Esophagus squamous epithelium (tissue), 5 donors: ENCODE measurements around the gene FAM89A. TPM values are rescaled to one million over a fixed set of nuclear protein-coding genes. Genes with fewer than 3 reads are reported as not detected.
"Not testable (repeated sequence)": the region's sequence is repeated elsewhere in the genome, so short reads cannot be mapped to it uniquely, and the experiment has no call there.

Experiments
- DNase-seq: peaks from one replicate; lab custom pipeline; 2025; lab: John Stamatoyannopoulos, UW
- H3K27ac ChIP-seq, 4 donors: fragments of 200-600 bp; sonication (generic); one replicate each; pipeline ENCODE4 v1.5.1; 2016 to 2019; ENCODE audit warnings: mild to moderate bottlenecking in 1 of 4
- H3K27me3 ChIP-seq, 4 donors: fragments of 200-600 bp; sonication (generic); 1 replicate in 3 of 4; 2 replicates in 1 of 4; pipeline versions ENCODE4 v1.5.1 to v1.6.0; 2017 to 2021; ENCODE audit warnings: antibody characterized with exemption in 1 of 4
- H3K36me3 ChIP-seq, 3 donors: fragments of 200-600 bp; sonication (generic); one replicate each; pipeline ENCODE4 v1.5.1; 2016 to 2019
- H3K4me1 ChIP-seq, 3 donors: fragments of 200-600 bp; sonication (generic); one replicate each; pipeline ENCODE4 v1.5.1; 2017 to 2019
- H3K4me3 ChIP-seq, 4 donors: fragments of 200-600 bp; sonication (generic); 1 replicate in 3 of 4; 2 replicates in 1 of 4; pipeline ENCODE4 v1.5.1; 2016 to 2019; ENCODE audit warnings: mild to moderate bottlenecking in 2 of 4, moderate library complexity in 1 of 4
- H3K9me3 ChIP-seq, 3 donors: fragments of 200-600 bp; sonication (generic); one replicate each; pipeline ENCODE4 v1.5.1; 2016 to 2019
- POLR2A ChIP-seq, 4 donors: fragments of 450-650 bp; IDR thresholded peaks; one replicate each; pipeline ENCODE4 v1.6.1; 2017; ENCODE audit warnings: antibody characterized with exemption in 4 of 4, mild to moderate bottlenecking in 4 of 4, moderate library complexity in 3 of 4
- WGBS, 2 donors: methylation state at CpG; one replicate each; pipeline ENCODE4 v1.1.5; 2018; 5-methylcytosine and 5-hydroxymethylcytosine counted together
- intact Hi-C: fragments of 100-400 bp; cut with DNase I; formaldehyde crosslinking; loops from one replicate; pipeline ENCODE4 v1.15.0; 2022
- total RNA-seq, 4 donors: library from RNA; depleted of rRNA; stranded (reverse); fragments of >200 nt; gene quantifications; one replicate each; pipeline ENCODE4 v1.1.0, GENCODE V29; 2016
- TF ChIP-seq, protein P1 (sequence below), 6 experiments: fragments of 450-650 bp in 4 of 6; fragments of 200-600 bp in 2 of 6; sonication (generic) in 2 of 6; IDR thresholded peaks; one replicate each; pipeline ENCODE4 v1.5.1; 2016 to 2019; ENCODE audit warnings: antibody characterized with exemption in 6 of 6, mild to moderate bottlenecking in 4 of 6, moderate library complexity in 4 of 6
- donor health status: DM: yes; HTN: yes; CAD: no.

FAM89A gene
- total RNA-seq, 4 donors from 2014 or later = 5.0 to 24.8 (median 17.1) TPM

DNA sequence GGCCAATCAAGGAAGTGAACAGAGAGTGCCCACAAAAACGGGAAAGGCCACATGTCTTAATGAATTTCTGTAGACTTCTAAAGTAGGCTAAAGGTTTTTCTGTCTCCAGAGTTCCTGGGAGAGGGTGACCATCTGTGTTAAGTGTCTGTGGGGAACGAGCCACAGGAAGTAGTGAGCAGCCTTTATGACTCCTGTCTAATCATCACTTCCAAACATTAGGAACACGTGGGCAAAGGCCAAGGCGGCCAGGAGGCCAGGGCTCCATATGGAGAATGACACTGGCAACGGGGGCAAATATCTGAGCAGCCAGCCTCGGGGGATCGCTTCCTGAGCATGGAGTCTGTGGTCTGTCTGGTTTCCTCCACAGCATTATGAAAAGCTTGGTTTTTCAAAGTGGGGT, 7.1 kb downstream of the FAM89A start:
- Histone ChIP-seq H3K4me3 (no peak overlapping the region), H3K9me3 (no peaks in the 10 kb centered on the region), H3K4me1 (peaks cover 0 to 11% (median 7%) of the 10 kb centered on the region in 3 donors), H3K27ac (no peak overlapping the region), H3K36me3 (no peaks in the 10 kb centered on the region), H3K27me3 (peaks cover 0 to 7% (median 0%) of the 10 kb centered on the region in 4 donors)
- TF ChIP-seq POLR2A (IDR thresholded peaks at IDR 0.05) = no peak
- TF ChIP-seq, protein P1, sequence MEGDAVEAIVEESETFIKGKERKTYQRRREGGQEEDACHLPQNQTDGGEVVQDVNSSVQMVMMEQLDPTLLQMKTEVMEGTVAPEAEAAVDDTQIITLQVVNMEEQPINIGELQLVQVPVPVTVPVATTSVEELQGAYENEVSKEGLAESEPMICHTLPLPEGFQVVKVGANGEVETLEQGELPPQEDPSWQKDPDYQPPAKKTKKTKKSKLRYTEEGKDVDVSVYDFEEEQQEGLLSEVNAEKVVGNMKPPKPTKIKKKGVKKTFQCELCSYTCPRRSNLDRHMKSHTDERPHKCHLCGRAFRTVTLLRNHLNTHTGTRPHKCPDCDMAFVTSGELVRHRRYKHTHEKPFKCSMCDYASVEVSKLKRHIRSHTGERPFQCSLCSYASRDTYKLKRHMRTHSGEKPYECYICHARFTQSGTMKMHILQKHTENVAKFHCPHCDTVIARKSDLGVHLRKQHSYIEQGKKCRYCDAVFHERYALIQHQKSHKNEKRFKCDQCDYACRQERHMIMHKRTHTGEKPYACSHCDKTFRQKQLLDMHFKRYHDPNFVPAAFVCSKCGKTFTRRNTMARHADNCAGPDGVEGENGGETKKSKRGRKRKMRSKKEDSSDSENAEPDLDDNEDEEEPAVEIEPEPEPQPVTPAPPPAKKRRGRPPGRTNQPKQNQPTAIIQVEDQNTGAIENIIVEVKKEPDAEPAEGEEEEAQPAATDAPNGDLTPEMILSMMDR (IDR thresholded peaks at IDR 0.05) = no peak
- DNase-seq = no peak
- WGBS, 2 donors = 56 to 64% methylated on average over 6 to 7 of the region's 7 CpGs
- intact Hi-C loops = no loop called here

DNA sequence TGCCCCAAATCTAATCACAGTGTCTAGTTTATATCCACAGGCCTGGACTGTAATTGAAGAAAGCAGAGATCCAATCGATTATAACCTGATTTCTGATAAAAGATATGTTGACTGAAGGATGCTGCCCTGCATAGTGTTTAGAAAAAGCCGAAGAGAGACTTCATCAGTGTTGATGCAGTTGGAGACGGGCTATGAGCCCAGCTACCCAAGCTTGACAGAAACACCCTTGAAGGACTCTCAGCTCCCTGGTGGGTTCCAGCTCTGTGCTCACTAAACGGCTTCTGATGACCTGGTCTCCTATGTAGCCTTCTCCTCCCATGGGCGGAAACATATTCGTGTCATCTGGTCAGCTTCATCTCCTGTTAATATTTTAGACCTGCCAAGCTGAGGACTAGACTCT, 10.2 kb downstream of the FAM89A start:
- H3K27ac ChIP-seq = no peak overlapping the region
- no peaks in the 10 kb centered on the region for H3K9me3 ChIP-seq
- peaks cover 0 to 28% (median 17%) of the 10 kb centered on the region in 3 donors for H3K4me1 ChIP-seq
- no peaks in the 10 kb centered on the region for H3K36me3 ChIP-seq
- H3K27me3 ChIP-seq = no peaks in the 10 kb centered on the region
- 91 to 95% methylated on average over 6 of the region's 6 CpGs for WGBS, 2 donors
- H3K4me3 ChIP-seq = no peak overlapping the region
- DNase-seq = no peak
- intact Hi-C loops = no loop called here
- TF ChIP-seq, protein P1 (IDR thresholded peaks at IDR 0.05) = no peak
- no peak for TF ChIP-seq POLR2A (IDR thresholded peaks at IDR 0.05)

DNA sequence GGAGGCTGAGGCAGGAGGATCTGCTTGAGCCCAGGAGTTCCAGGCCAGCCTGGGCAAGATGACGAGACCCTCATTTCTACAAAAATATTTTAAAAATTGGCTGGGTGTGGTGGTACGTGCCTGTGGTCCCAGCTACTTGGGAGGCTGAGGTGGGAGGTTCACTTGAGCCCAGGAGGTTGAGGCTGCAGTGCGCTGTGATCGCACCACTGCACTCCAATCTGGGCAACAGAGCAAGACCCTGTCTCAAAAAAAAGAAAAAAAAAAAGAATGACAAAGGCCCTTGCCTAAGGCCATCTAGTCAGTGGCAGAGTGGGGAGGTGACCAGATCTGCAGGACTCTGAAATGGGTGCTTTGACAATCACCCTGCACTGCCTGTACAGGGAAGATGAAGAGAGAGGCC, 10.8 kb downstream of the FAM89A start:
- DNase-seq, H3K9me3 ChIP-seq, intact Hi-C loops, H3K27me3 ChIP-seq, H3K36me3 ChIP-seq, H3K27ac ChIP-seq, H3K4me3 ChIP-seq: not testable (repeated sequence)
- 90 to 94% methylated on average over 4 of the region's 4 CpGs for WGBS, 2 donors
- H3K4me1 ChIP-seq = peaks cover 0 to 28% (median 17%) of the 10 kb centered on the region in 3 donors

DNA sequence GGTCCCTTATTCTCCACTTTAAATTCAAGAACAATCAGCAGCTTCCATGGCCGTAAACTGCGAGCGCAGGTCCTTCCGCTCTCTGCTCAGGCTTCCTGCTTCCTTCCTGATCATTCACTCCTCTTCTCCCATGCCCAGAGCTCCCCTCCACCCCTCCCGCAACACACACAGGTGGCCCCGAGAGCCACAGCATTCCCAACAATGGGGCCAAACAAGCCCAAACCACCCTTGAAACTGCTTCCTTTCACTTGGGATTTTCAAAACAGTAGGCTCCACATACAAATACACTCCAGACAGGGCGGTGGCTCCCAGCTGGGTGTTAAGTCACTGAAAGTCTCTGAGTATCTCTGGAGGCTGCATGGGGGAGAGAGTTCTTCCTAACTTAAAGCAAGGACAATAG, 11.4 kb downstream of the FAM89A start:
- peak overlapping the region in 2 of 4 donors; percentile 7 to 21 for H3K27ac ChIP-seq
- H3K27me3 ChIP-seq = no peaks in the 10 kb centered on the region
- 58 to 81% methylated on average over 5 to 6 of the region's 7 CpGs for WGBS, 2 donors
- no peak for DNase-seq
- TF ChIP-seq, protein P1 (IDR thresholded peaks at IDR 0.05) = no peak
- no peak for TF ChIP-seq POLR2A (IDR thresholded peaks at IDR 0.05)
- H3K36me3 ChIP-seq = no peaks in the 10 kb centered on the region
- H3K4me1 ChIP-seq = peaks cover 0 to 28% (median 17%) of the 10 kb centered on the region in 3 donors
- H3K9me3 ChIP-seq = no peaks in the 10 kb centered on the region
- H3K4me3 ChIP-seq = peak overlapping the region in 1 of 4 donors; percentile 26
- intact Hi-C loops = no loop called here

DNA sequence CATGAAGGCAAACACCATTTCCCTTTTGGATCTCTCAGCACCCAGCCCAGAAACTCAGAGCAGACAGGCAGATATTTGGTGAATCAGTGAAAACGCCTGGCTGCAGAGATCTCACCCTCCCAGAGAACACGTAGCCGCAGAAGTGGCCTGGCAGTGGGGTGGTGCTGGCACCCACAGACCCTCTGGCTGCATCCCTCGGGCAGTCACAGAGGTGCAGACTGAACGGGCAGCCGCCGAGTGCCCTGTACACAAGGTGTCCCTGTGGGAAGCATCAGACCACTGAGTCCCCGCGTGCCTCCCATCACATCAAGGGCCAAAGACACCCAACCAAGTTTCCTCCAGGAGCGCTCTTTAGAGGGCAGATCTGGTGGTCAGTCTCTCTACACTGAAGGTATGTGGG, 12.1 kb downstream of the FAM89A start:
- intact Hi-C loops = no loop called here
- 80 to 88% methylated on average over 1 to 5 of the region's 10 CpGs for WGBS, 2 donors
- no peak for TF ChIP-seq POLR2A (IDR thresholded peaks at IDR 0.05)
- TF ChIP-seq, protein P1 (IDR thresholded peaks at IDR 0.05) = no peak
- peaks cover 0 to 28% (median 17%) of the 10 kb centered on the region in 3 donors for H3K4me1 ChIP-seq
- H3K9me3 ChIP-seq = no peaks in the 10 kb centered on the region
- H3K27ac ChIP-seq = peak overlapping the region in 3 of 4 donors; percentile 7 to 61 (median 21)
- no peak for DNase-seq
- H3K27me3 ChIP-seq = no peaks in the 10 kb centered on the region
- no peaks in the 10 kb centered on the region for H3K36me3 ChIP-seq
- H3K4me3 ChIP-seq = no peak overlapping the region
